ENCODE data around the gene AHNAK2.
"Not testable (repeated sequence)": the region's sequence is repeated elsewhere in the genome, so short reads cannot be mapped to it uniquely, and the experiment has no call there.

The AHNAK2 gene

GRCh38 chr14:104927432-104927816 is 50.8 kb downstream of the AHNAK2 start:
- no peak for DNase-seq (ENCODE audit: low read depth, low spot score)

- DNase-seq (ENCODE audit: low read depth, low spot score), result no peak
Measured at GRCh38 chr14:104926619-104927431, 51.3 kb downstream of the AHNAK2 start.

GRCh38 chr14:104925855-104926609 is 52.1 kb downstream of the AHNAK2 start:
- no peak for DNase-seq (ENCODE audit: low read depth, low spot score)

GRCh38 chr14:104925214-104925854 is 52.8 kb downstream of the AHNAK2 start:
- no peak for DNase-seq (ENCODE audit: low read depth, low spot score)

GRCh38 chr14:104924421-104925213 is 53.6 kb downstream of the AHNAK2 start, which contains the start of gene PLD4:
Gene PLD4 (plus strand): TSS chr14:104924879. CDS start chr14:104927141, 2,262 bp downstream.
- no peak for DNase-seq (ENCODE audit: low read depth, low spot score)

- DNase-seq (ENCODE audit: low read depth, low spot score), result no peak
Measured at GRCh38 chr14:104923640-104924420, 54.3 kb downstream of the AHNAK2 start.

- DNase-seq (ENCODE audit: low read depth, low spot score), result no peak
Measured at GRCh38 chr14:104919993-104920315, 58.2 kb downstream of the AHNAK2 start.

GRCh38 chr14:104919152-104919992 is 58.8 kb downstream of the AHNAK2 start:
- DNase-seq (ENCODE audit: low read depth, low spot score), result not testable (repeated sequence)

- no peak for DNase-seq (ENCODE audit: low read depth, low spot score)
Measured at GRCh38 chr14:104917993-104918392, 60.2 kb downstream of the AHNAK2 start.

- DNase-seq (ENCODE audit: low read depth, low spot score), result no peak
Measured at GRCh38 chr14:104917116-104917515, 61.1 kb downstream of the AHNAK2 start.

- DNase-seq (ENCODE audit: low read depth, low spot score), result no peak
Measured at GRCh38 chr14:104913435-104913834, 64.7 kb downstream of the AHNAK2 start.

- DNase-seq (ENCODE audit: low read depth, low spot score), result no peak
Measured at GRCh38 chr14:104912053-104912452, 66.1 kb downstream of the AHNAK2 start.

- DNase-seq (ENCODE audit: low read depth, low spot score), result no peak
Measured at GRCh38 chr14:104908303-104908702, 69.9 kb downstream of the AHNAK2 start.

- DNase-seq (ENCODE audit: low read depth, low spot score), result not testable (repeated sequence)
Measured at GRCh38 chr14:104905579-104905933, 72.6 kb downstream of the AHNAK2 start.

GRCh38 chr14:104904650-104905578 is 73.3 kb downstream of the AHNAK2 start:
- DNase-seq (ENCODE audit: low read depth, low spot score), result not testable (repeated sequence)

- DNase-seq (ENCODE audit: low read depth, low spot score), result no peak
Measured at GRCh38 chr14:104903990-104904389, 74.2 kb downstream of the AHNAK2 start.

- no peak for DNase-seq (ENCODE audit: low read depth, low spot score)
Measured at GRCh38 chr14:104900639-104901512, 77.3 kb downstream of the AHNAK2 start.

GRCh38 chr14:104899781-104900180 is 78.4 kb downstream of the AHNAK2 start:
- DNase-seq (ENCODE audit: low read depth, low spot score), result no peak
